Testis (tissue), 3 donors: Measurements from ENCODE around the gene HCRT. TPM values are rescaled to one million over a fixed set of nuclear protein-coding genes. Genes with fewer than 3 reads are reported as not detected.
"Not testable (repeated sequence)": the region's sequence is repeated elsewhere in the genome, so short reads cannot be mapped to it uniquely, and the experiment has no call there.

ENCODE experiments used
- DNase-seq: peaks from one replicate; pipeline ENCODE4 v3.0.0-alpha.2; 2019
- H3K27ac ChIP-seq, 2 donors: fragments of 200-600 bp; sonication (generic); one replicate each; pipeline ENCODE4 v1.5.1; 2019
- H3K27me3 ChIP-seq: fragments of 200-600 bp; sonication (generic); one replicate; pipeline ENCODE4 v1.5.1; 2019
- H3K36me3 ChIP-seq: fragments of 200-600 bp; sonication (generic); one replicate; pipeline ENCODE4 v1.5.1; 2017; ENCODE audit warnings: low read depth; ENCODE audit errors: missing control alignments
- H3K4me1 ChIP-seq: fragments of 200-600 bp; sonication (generic); one replicate; pipeline ENCODE4 v1.5.1; 2019
- H3K4me3 ChIP-seq, 2 donors: fragments of 200-600 bp; sonication (generic); one replicate each; pipeline ENCODE4 v1.5.1; 2017 to 2019
- H3K9me3 ChIP-seq: fragments of 200-600 bp; sonication (generic); one replicate; pipeline ENCODE4 v1.5.1; 2017
- POLR2A ChIP-seq: fragments of 450-650 bp; IDR thresholded peaks from one replicate; pipeline ENCODE4 v1.6.1; 2017; ENCODE audit warnings: antibody characterized with exemption, mild to moderate bottlenecking, moderate library complexity
- WGBS, 2 donors: methylation state at CpG; one replicate each; pipeline ENCODE4 v1.1.5; 2018; 5-methylcytosine and 5-hydroxymethylcytosine counted together
- intact Hi-C: fragments of 100-400 bp; cut with DNase I; formaldehyde crosslinking; loops from one replicate; pipeline ENCODE4 v1.15.1; 2023; ENCODE audit warnings: low total_unique reads
- polyA plus RNA-seq: library from polyadenylated mRNA; stranded (reverse); fragments of 350-450 nt; fragmentation: Illumina TruSeq; extraction: RNeasy Lipid Tissue Mini Kit (QIAGEN cat#74804); gene quantifications from one replicate; pipeline ENCODE4 v1.2.3, GENCODE V29; 2014; ENCODE audit warnings: low read depth, low replicate concordance; ENCODE audit not compliant: insufficient read depth
- total RNA-seq, 2 donors: library from RNA; depleted of rRNA; stranded (reverse); fragments of >200 nt; gene quantifications; one replicate each; pipeline ENCODE4 v1.2.3, GENCODE V29; 2016
- TF ChIP-seq, protein P1 (sequence below), 3 experiments: fragments of 450-650 bp in 2 of 3; fragments of 200-600 bp in 1 of 3; sonication (generic) in 1 of 3; IDR thresholded peaks; one replicate each; pipeline ENCODE4 v1.5.1; 2016 to 2019; ENCODE audit warnings: antibody characterized with exemption in 3 of 3, mild to moderate bottlenecking in 2 of 3, moderate library complexity in 1 of 3

The HCRT gene
- total and polyA plus RNA-seq, 3 donors from 2014 or later = not detected

DNA sequence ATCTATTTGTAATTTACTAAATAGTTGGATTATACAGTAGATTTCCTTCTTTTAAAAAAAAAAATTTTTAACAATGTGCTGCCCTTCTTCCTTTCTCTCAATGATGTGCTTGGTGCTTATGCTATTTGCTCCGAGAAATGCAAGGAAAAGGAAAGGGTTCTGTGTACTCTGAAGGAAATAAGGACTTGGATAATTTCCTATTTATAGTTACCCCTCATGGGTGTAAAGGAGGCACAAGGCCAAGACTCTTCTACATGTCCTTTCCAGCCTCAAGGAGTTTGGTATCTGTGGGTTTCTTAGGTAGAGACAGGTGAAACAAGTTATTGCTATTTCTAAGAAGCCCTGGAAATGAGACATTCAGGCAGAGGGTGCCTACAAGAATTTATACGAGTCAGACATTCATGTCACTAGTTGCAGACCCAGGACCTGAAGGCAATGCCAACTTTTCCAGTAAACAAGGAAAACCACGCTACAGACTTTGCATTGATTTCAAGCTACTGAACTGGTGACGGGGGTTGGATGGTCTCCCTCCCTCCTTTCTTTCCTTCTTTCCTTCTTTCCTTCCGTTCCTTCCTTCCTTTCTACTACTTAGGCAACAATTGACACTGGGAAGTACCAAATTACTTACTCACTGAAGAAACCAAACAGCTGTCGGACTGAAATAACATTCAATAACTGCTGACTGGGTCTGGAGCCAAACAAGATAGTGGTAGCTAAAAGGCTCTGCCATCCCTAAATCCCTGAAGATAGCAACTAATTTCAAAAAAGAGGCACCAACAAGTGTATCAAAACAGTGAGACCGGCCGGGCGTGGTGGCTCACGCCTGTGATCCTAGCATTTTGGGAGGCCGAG is 42.8 kb upstream of the HCRT start:
- WGBS, 2 donors = 61 to 70% methylated on average over 11 of the region's 11 CpGs
- Histone ChIP-seq H3K9me3 (no peaks in the 10 kb centered on the region), H3K4me3 (no peak overlapping the region), H3K36me3 (no peaks in the 10 kb centered on the region), H3K27ac (no peak overlapping the region), H3K27me3 (no peaks in the 10 kb centered on the region), H3K4me1 (peaks cover 9% of the 10 kb centered on the region)
- no peak for DNase-seq
- intact Hi-C loops = no loop called here
- TF ChIP-seq POLR2A = no peak
- TF ChIP-seq, protein P1, sequence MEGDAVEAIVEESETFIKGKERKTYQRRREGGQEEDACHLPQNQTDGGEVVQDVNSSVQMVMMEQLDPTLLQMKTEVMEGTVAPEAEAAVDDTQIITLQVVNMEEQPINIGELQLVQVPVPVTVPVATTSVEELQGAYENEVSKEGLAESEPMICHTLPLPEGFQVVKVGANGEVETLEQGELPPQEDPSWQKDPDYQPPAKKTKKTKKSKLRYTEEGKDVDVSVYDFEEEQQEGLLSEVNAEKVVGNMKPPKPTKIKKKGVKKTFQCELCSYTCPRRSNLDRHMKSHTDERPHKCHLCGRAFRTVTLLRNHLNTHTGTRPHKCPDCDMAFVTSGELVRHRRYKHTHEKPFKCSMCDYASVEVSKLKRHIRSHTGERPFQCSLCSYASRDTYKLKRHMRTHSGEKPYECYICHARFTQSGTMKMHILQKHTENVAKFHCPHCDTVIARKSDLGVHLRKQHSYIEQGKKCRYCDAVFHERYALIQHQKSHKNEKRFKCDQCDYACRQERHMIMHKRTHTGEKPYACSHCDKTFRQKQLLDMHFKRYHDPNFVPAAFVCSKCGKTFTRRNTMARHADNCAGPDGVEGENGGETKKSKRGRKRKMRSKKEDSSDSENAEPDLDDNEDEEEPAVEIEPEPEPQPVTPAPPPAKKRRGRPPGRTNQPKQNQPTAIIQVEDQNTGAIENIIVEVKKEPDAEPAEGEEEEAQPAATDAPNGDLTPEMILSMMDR (IDR thresholded peaks at IDR 0.05) = no peak

GRCh38 chr17:42225646-42226045 is 40.4 kb upstream of the HCRT start:
- intact Hi-C loops = no loop called here
- no peak overlapping the region for H3K4me3 ChIP-seq
- 91 to 95% methylated on average over 5 of the region's 5 CpGs for WGBS, 2 donors

DNA sequence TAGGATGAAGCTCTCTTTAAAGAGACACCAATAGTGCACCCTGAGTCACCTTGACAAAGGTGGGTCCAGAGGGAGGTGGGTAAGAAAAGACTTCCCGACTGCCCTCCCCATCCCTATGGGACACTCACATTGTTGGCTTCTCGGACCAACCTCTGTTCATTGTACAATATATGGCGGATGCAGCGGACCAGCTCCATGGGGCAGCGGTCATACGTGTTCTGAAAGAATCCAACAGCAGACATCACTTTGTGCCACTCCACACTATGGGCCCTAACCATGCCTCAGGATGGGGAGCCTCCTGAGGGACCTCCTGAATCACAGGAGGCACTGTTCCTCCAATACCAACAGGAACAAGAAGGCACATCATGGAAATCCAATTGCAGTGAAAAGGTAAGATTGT is 39.4 kb upstream of the HCRT start:
- Histone ChIP-seq H3K36me3 (no peaks in the 10 kb centered on the region), H3K4me3 (no peak overlapping the region), H3K27ac (no peak overlapping the region), H3K27me3 (no peaks in the 10 kb centered on the region), H3K4me1 (peaks cover 9% of the 10 kb centered on the region), H3K9me3 (no peaks in the 10 kb centered on the region)
- no peak for DNase-seq
- TF ChIP-seq POLR2A = no peak
- TF ChIP-seq, protein P1 (IDR thresholded peaks at IDR 0.05) = no peak
- WGBS, 2 donors = 90 to 100% methylated on average over 6 of the region's 6 CpGs
- intact Hi-C loops = no loop called here

More at GRCh38 chr17:42225646-42226045, 40.4 kb upstream of the HCRT start:
- Histone ChIP-seq H3K27me3 (no peaks in the 10 kb centered on the region), H3K27ac (no peak overlapping the region), H3K4me1 (peaks cover 9% of the 10 kb centered on the region), H3K9me3 (no peaks in the 10 kb centered on the region), H3K36me3 (no peaks in the 10 kb centered on the region)
- no peak for DNase-seq
- TF ChIP-seq POLR2A = no peak
- TF ChIP-seq, protein P1 (IDR thresholded peaks at IDR 0.05) = no peak

DNA sequence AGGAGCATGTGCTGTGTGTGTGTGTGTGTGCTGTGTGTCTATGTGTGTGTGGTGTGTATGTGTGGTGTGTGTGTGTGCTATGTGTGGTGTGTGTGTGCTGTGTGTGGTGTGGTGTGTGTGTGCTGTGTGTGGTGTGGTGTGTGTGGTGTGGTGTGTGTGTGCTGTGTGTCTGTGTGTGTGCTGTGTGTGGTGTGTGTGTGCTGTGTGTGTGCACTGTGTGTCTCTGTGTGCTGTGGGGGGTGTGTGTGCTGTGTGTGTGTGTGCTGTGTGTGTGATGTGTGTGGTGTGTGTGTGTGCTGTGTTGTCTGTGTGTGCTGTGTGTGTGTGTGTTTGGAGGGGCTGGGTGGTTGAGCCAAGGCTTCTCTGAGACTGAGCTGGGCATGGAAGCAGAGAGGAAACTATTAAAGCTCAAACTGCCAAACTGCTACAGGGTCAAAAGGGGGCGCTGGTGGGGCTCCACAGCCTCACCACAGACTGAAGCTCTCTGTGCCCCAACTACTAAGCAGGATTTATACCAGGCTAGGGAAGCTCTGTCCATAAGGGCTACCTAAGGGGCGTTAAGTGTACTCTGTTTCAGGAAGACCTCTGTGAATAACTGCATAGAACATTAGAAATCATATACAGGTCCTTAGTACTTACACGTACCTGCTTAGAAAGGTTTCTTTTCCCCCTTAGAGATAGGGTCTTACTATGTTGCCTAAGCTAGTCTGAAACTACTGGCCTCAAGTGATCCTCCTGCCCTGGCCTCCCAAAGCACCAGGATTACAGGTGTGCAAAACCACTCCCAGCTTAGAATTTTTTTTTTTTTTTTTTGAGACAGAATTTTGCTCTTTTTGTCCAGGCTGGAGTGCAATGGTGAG is 36.9 kb upstream of the HCRT start:
- WGBS, 2 donors = 74 to 76% methylated on average over 2 to 3 of the region's 3 CpGs
- TF ChIP-seq POLR2A = no peak
- TF ChIP-seq, protein P1 (IDR thresholded peaks at IDR 0.05) = peak; percentile 21 to 43 (median 42)

GRCh38 chr17:42219280-42219679 is 34.0 kb upstream of the HCRT start:
- H3K9me3 ChIP-seq, H3K4me3 ChIP-seq, H3K27me3 ChIP-seq, H3K36me3 ChIP-seq, DNase-seq, intact Hi-C loops, H3K27ac ChIP-seq: not testable (repeated sequence)
- H3K4me1 ChIP-seq = peaks cover 16% of the 10 kb centered on the region
- WGBS, 2 donors = no CpG with 5 or more reads among the region's 17 CpGs

More for the DNA sequence above, 36.9 kb upstream of the HCRT start:
- Histone ChIP-seq H3K27me3 (no peaks in the 10 kb centered on the region), H3K9me3 (no peaks in the 10 kb centered on the region), H3K36me3 (no peaks in the 10 kb centered on the region), H3K27ac (no peak overlapping the region), H3K4me1 (no peaks in the 10 kb centered on the region), H3K4me3 (no peak overlapping the region)
- DNase-seq = peak; percentile 53
- intact Hi-C loops = no loop called here
